ENCODE data around the gene CAPNS2.

DNA sequence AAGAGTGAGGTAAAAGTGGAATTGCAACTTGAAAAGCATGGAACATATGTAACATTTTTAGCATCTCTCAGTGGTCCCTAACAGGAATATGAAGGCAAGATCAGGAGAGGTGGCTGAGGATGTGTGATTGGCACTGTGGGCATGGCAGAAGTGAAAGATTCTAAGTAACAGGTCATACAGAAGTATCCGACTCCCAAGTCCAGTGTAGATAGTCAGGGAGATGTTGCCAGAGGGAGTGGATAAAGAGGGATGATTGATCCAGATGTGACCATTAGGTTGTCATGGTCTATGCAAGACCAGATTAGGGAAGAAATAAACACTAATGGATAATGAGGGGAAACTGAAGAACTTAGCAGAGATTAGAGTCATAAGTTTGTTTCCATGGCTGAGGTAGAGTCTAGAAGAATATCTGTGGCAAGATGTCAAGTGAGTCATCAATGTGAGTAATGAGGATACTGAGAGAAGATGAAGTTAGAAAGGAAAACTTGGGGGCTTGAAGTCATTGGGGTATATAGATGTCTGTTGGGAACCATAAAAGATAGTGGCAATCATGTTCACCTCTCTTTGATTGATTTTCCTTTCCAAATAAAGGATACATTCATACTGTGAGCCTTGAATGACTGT, 23.9 kb upstream of the CAPNS2 start:
- TF ChIP-seq, protein P1, sequence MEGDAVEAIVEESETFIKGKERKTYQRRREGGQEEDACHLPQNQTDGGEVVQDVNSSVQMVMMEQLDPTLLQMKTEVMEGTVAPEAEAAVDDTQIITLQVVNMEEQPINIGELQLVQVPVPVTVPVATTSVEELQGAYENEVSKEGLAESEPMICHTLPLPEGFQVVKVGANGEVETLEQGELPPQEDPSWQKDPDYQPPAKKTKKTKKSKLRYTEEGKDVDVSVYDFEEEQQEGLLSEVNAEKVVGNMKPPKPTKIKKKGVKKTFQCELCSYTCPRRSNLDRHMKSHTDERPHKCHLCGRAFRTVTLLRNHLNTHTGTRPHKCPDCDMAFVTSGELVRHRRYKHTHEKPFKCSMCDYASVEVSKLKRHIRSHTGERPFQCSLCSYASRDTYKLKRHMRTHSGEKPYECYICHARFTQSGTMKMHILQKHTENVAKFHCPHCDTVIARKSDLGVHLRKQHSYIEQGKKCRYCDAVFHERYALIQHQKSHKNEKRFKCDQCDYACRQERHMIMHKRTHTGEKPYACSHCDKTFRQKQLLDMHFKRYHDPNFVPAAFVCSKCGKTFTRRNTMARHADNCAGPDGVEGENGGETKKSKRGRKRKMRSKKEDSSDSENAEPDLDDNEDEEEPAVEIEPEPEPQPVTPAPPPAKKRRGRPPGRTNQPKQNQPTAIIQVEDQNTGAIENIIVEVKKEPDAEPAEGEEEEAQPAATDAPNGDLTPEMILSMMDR (IDR thresholded peaks at IDR 0.05), result no peak
- TF ChIP-seq POLR2AphosphoS5 (IDR thresholded peaks at IDR 0.05; ENCODE audit: low read depth, low read length), result no peak
- TF ChIP-seq SIN3A (IDR thresholded peaks at IDR 0.05; ENCODE audit: borderline replicate concordance, insufficient read depth, low read depth, low read length), result no peak
- TF ChIP-seq, protein P2, sequence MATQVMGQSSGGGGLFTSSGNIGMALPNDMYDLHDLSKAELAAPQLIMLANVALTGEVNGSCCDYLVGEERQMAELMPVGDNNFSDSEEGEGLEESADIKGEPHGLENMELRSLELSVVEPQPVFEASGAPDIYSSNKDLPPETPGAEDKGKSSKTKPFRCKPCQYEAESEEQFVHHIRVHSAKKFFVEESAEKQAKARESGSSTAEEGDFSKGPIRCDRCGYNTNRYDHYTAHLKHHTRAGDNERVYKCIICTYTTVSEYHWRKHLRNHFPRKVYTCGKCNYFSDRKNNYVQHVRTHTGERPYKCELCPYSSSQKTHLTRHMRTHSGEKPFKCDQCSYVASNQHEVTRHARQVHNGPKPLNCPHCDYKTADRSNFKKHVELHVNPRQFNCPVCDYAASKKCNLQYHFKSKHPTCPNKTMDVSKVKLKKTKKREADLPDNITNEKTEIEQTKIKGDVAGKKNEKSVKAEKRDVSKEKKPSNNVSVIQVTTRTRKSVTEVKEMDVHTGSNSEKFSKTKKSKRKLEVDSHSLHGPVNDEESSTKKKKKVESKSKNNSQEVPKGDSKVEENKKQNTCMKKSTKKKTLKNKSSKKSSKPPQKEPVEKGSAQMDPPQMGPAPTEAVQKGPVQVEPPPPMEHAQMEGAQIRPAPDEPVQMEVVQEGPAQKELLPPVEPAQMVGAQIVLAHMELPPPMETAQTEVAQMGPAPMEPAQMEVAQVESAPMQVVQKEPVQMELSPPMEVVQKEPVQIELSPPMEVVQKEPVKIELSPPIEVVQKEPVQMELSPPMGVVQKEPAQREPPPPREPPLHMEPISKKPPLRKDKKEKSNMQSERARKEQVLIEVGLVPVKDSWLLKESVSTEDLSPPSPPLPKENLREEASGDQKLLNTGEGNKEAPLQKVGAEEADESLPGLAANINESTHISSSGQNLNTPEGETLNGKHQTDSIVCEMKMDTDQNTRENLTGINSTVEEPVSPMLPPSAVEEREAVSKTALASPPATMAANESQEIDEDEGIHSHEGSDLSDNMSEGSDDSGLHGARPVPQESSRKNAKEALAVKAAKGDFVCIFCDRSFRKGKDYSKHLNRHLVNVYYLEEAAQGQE (IDR thresholded peaks at IDR 0.05; ENCODE audit: insufficient read depth in 1 of 2, low read depth in 2 of 2, low read length in 1 of 2), result no peak
